Astrocyte of the hippocampus (primary cell): ENCODE measurements around the gene TMEM114.

Source experiments
- DNase-seq: peaks from one replicate; pipeline ENCODE4 v3.0.0; 2011; ENCODE audit warnings: low read depth, low spot score

TMEM114 gene

GRCh38 chr16:8589900-8590688 is at the start of gene TMEM114:
TSS of gene TMEM114 (minus strand) at chr16:8590511. CDS start at chr16:8589838, 673 bp downstream.
- no peak for DNase-seq

GRCh38 chr16:8639694-8640093 is 49.4 kb upstream of the TMEM114 start:
- no peak for DNase-seq

- peak; percentile 50 for DNase-seq
Observed at GRCh38 chr16:8634991-8635736, 44.9 kb upstream of the TMEM114 start.

- DNase-seq: no peak
Observed at GRCh38 chr16:8632675-8633182, 42.4 kb upstream of the TMEM114 start.

GRCh38 chr16:8631818-8632465 is 41.6 kb upstream of the TMEM114 start:
- no peak for DNase-seq

GRCh38 chr16:8631373-8631772 is 41.1 kb upstream of the TMEM114 start:
- DNase-seq: peak; percentile 13

- DNase-seq: no peak
Observed at GRCh38 chr16:8630255-8630953, 40.1 kb upstream of the TMEM114 start.

- DNase-seq: no peak
Observed at GRCh38 chr16:8628981-8629725, 38.8 kb upstream of the TMEM114 start.

GRCh38 chr16:8627456-8627855 is 37.1 kb upstream of the TMEM114 start:
- DNase-seq: no peak

- DNase-seq: no peak
Observed at GRCh38 chr16:8626946-8627345, 36.6 kb upstream of the TMEM114 start.

GRCh38 chr16:8625491-8626087 is 35.3 kb upstream of the TMEM114 start:
- DNase-seq: no peak

- DNase-seq: peak; percentile 12
Observed at GRCh38 chr16:8623634-8624033, 33.3 kb upstream of the TMEM114 start.

GRCh38 chr16:8622315-8622656 is 32.0 kb upstream of the TMEM114 start:
- DNase-seq: no peak

GRCh38 chr16:8621572-8622314 is 31.4 kb upstream of the TMEM114 start, which contains the start of gene METTL22:
TSS of gene METTL22 (plus strand) at chr16:8621698. CDS start at chr16:8625666, 3,968 bp downstream.
- peak; percentile 97 for DNase-seq

GRCh38 chr16:8621222-8621571 is 30.9 kb upstream of the TMEM114 start:
- DNase-seq: no peak

- no peak for DNase-seq
Observed at GRCh38 chr16:8620535-8620934, 30.2 kb upstream of the TMEM114 start.

- no peak for DNase-seq
Observed at GRCh38 chr16:8619671-8620370, 29.5 kb upstream of the TMEM114 start.

GRCh38 chr16:8614435-8615029 is 24.2 kb upstream of the TMEM114 start:
- no peak for DNase-seq
